HG02623 (cell line): ENCODE results near the gene OBP2A.
"Not testable (repeated sequence)": the region's sequence is repeated elsewhere in the genome, so short reads cannot be mapped to it uniquely, and the experiment has no call there.

Experiments
- ATAC-seq: cut with Tn5 transposase; IDR thresholded peaks from one replicate; pipeline ENCODE4 v1.9.1; 2021; ENCODE audit warnings: moderate library complexity; ENCODE audit not compliant: unreplicated experiment

Gene OBP2A, protein sequence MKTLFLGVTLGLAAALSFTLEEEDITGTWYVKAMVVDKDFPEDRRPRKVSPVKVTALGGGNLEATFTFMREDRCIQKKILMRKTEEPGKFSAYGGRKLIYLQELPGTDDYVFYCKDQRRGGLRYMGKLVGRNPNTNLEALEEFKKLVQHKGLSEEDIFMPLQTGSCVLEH

DNA sequence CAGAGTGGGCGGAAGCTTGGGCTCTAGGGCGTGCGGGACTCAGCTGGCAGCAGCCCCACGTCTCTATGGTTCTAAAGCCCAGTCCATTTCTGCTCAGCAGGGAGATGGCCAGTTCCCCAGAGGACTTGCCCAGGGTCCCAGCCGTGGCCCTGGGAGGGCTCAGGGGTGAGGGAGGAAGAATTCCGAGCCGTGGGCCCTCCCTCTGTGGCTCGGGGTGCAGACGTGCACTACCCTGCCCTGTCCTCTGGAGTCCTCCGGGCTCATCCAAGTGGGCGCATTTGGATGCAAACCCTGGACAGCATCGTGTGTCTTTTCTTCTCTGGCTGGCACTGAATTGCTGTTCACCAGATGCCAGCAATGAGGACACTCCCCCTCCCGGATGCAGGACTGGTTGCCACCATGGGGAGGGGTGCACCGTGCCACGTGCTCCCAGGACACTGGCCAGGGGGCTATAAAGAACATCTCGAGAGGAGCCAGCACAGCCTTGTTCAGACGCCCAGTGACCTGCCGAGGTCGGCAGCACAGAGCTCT lies at the start of gene OBP2A:
TSS of gene OBP2A (plus strand) at position 481 of the 531 bp plus-strand sequence. CDS start 55 bp downstream, outside the sequence.
- not testable (repeated sequence) for ATAC-seq

DNA sequence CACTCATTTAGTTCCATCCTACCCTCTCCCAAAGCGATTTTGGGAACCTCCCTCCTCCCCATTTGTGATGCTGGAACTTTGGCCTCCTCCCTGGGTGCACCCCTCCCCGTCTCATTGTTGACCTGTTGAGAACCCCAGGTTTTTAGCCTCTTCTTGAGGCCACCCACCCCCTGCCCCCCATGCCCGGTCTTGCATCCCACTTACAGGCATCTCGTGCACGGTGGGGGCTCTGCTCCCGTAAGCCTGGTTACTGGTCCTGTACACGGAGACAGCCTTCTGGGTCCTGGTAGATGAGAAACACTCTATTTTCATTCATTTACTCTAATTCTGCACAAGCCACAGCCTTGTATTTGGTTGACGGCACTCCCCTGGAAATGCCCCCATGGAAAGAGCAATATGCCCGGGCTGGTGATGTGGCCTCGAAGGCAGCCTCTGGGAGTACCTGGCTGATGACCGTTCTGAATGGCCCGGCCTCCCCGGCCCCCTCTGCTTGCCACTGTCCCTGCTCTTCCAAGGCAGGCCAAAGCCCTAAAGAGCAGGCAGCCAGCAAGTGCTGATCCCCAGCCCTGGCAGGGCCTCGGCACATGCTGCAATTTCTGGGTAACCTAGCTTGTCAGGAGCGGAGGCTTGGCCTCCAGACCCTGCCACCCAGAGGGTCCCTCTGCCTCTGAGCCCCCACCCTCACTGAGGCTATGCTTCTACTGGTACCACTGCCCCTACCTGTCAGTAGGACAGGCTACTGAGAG lies 47.4 kb upstream of the OBP2A start:
- no peak for ATAC-seq

DNA sequence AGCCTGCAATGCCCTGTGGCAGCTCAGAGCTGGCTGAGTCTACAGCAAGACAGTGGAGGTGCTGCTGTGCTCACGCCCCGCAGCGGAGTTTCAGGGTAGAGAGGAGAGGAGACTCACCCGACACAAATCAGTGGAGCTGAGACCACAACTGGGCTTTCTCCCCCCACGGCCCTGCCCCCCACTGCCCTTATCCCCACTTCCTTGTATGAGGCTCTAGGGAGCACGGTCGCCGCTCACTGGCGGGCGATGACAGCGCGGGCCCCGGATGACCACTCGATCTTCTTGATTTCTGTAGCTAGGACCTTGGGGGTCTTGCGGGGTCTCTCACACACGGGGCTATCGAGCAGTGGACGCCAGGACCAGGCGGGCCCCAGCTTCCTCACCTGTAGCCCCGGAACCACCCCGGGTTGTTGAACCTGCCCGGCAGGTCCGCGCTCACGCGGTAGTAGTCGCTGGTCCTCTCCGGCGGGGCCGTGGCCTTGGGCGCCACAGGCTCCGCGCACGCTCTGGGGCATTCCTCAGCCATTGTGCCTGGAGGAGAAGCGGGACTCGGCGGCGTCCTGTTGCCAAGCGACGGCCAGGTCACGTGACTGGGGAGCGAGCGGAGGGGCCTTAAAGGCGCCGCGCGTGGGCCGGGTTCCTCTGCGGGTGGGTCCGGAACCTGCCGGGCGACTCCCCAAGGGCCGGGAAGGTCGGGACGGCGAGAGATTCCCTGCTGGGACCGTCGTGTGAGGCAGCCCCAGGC lies 46.4 kb upstream of the OBP2A start:
- ATAC-seq: no peak

DNA sequence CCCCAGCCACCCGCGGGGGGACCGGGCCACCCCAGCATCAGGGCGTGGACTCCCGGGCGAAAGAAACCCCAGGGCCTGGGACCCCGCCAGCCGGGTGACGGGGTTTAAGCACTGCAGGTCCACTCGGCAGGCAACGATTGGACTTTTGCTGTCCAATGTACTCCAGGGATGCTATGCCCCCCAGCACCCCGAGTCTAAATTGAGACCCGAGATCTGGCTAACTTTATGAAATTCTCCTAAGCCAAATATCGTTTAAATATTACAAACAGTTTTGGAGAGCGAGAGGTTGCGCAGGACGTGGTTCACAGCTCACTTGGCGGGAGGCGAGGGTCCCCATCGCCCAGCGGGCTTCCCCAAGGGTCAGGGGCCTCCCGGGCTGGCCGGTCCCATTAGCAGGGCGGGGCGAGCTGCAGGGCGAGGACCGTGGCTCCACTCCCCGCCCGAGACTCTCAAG lies 45.8 kb upstream of the OBP2A start:
- ATAC-seq: no peak

DNA sequence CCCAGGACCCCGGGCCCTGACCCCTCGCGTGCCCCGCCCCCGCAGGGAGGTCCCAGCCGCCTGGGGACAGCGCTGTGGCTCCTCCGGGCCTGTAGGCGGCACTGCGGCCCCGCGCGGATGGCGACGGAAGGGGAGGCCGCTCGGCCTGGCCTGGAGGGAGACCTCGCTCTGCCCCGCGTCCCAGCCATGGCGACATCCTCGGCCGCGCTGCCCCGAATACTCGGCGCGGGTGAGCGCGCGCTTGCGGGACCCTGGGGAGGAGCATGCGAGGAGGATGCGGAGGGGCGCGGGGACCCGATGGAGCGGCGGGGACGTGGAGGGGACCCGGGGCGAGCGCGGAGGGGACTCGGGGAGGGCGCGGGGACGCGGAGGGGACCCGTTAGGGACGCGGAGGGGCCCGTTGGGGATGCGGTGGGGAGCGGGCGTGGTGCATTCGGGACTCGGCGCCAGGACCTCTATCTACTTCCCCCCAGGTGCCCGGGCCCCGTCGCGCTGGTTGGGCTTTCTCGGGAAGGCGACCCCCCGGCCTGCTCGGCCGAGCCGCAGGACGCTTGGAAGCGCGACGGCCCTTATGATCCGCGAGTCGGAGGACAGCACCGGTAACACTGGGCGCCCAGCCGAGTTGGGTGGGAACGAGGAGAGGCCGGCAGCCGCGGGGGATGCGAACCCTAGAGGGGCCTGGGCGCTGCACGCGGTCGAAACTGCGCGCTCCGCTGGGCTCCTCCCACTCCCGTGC lies 45.2 kb upstream of the OBP2A start, which contains the start of gene MRPS2:
TSS of gene MRPS2 (plus strand) at position 158 of the 736 bp plus-strand sequence. CDS start at position 187, 29 bp downstream.
- peak; percentile 73 for ATAC-seq

DNA sequence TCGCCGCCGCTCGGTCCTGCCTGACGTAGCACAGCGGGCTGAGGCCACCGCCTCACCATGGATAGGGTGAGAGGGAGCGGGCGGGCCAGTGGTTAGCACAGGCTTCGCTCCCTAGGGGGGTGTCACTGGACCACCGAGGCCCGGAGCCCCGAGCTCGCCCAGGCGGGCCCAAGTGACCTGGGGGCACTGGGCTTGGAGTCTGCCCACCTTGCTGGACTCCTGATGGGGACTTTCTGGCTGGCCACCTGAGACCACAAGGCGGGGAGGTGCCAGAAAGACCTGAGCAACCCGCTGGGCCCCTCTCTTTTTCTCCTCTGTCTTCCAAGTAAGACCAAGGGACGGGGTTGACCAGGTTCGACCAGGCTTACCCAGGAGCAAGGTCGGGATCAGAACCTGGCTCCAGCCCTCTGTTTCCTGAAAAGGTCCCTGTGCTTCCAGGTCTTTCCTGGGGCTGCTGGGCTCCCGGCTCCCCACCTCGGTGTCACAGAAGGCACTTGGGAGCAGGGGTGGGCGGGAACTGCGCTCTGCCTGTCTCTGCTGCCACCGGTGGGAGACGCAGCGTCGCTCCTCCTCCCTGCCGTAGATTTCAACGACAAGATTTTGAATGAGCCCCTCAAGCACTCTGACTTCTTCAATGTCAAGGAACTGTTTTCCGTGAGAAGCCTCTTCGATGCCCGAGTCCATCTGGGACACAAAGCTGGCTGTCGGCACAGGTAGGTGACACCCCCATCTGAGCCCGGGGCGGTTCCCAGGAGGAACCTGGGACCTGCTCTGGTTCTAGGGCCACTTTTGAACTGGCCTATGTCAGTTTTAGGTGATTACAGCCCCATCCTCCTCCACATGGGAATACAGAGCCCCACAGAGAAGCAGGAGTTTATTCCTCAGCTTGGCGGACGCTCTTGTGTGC lies 44.4 kb upstream of the OBP2A start:
- ATAC-seq: no peak

DNA sequence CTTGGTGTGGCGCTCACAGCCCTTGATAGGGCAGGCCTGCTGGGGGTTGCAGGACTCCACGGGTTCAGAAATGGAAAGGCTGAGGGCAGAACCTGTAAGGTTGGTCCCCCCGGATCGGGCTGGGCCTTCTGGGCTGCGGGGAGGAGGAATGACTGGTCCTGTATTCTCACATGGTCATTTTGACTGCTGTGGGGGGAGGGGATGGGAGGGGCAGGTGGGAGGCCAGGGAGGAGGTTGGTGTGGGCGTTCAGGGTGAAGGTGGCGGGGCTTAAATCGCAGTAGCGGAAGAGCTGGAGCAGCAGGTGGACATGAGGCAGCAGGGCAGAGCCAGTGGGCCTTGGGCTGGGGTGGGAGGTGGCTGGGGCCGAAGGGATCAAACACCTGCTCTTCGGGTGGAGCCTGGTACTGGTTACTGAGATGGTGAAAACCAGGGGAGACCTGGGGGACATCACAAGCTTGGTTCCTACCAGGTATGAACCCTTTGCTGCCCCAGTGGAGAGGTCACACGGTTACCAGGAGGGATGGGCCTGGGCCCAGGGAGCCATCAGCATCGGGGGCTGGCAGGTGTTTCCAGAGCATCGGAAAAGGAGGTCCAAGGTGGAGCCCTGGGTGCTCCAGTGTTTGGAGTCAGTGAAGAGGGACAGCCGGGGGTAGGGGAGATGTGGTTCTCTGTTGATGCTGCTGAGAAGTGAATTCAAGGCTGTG lies 43.6 kb upstream of the OBP2A start:
- no peak for ATAC-seq

DNA sequence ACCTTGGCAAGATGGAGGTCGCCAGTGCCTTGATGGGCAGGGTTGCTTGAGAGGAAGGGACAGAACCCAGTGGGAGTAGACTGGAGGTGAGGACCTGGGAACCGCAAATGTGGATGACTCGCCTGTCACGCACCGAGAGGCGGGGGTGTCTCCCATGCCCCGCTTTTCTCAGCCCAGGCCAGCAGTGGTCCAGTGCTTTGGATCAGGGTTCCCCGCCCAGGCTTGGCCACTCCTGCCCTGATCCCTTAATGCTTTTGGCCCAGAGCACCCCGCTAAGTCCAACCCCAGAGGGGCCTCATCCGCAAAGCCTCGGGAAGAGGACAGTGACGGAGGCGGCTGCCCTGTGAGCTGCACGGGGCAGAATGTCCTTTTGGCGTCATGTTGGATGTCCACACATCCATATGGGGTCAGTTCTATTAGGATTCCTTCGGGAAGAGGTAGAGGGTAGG lies 43.0 kb upstream of the OBP2A start:
- no peak for ATAC-seq

DNA sequence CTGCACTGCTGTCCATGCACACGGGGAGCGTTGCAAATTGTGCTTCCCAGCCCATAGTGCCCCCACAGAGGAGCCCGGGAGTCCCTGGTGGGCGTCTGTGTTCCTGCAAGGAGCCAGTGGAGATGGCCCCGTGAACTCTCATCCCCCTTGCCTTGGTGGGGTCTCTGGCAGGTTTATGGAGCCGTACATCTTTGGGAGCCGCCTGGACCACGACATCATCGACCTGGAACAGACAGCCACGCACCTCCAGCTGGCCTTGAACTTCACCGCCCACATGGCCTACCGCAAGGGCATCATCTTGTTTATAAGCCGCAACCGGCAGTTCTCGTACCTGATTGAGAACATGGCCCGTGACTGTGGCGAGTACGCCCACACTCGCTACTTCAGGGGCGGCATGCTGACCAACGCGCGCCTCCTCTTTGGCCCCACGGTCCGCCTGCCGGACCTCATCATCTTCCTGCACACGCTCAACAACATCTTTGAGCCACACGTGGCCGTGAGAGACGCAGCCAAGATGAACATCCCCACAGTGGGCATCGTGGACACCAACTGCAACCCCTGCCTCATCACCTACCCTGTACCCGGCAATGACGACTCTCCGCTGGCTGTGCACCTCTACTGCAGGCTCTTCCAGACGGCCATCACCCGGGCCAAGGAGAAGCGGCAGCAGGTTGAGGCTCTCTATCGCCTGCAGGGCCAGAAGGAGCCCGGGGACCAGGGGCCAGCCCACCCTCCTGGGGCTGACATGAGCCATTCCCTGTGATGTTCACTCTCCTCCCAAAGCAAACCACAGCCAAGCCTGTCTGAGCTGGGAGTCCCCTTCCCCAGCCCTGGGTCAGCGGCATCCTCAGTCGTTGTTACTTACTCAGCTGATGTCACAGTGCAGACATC lies 42.3 kb upstream of the OBP2A start:
- ATAC-seq: no peak

DNA sequence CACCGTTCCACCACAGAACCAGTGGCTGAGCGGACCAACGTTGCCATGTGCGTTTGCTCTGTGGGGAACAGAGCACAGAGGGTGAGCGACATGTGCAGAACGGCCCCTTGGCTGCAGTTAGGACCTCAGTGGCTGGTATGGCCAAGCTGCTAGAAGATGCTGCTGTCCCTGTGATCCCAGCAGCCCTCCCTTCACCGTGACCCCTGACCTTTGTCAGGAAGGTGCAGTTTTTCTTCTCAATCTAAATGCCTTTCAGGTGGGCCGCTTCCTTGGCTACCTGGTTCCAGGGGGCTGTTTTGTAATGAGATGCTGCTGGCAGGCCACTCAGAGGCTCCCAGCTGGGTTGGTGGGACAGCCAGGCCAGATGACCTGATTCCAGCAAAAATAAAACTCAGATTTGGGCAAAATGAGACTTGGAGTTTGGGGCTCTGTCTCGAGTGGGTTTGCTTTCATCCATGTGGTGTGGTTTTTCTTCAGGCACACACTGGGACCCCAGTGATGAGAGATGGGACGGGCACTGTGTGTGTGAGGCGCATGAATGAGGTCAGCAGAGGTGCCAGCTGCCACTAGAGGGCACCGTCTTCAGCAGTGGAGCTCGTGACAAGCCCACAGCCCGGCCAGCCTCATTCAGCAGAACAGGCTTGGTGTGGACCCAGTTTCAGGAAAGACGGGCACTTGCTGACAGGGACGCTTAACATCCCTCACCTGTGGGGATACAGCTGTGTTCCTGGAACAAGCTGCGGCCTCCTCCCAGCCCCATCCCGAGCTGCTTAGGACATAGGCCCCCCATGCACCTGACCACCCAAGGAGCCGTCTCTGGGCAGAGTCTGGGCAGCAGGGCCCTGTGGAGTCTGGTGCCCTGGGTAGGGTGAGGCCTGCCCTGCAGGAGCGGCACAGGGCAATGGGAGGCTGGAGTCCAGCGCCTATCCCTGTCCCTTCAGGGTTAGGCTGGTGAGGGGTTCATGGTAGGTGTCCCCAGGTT lies 41.4 kb upstream of the OBP2A start:
- ATAC-seq: no peak

DNA sequence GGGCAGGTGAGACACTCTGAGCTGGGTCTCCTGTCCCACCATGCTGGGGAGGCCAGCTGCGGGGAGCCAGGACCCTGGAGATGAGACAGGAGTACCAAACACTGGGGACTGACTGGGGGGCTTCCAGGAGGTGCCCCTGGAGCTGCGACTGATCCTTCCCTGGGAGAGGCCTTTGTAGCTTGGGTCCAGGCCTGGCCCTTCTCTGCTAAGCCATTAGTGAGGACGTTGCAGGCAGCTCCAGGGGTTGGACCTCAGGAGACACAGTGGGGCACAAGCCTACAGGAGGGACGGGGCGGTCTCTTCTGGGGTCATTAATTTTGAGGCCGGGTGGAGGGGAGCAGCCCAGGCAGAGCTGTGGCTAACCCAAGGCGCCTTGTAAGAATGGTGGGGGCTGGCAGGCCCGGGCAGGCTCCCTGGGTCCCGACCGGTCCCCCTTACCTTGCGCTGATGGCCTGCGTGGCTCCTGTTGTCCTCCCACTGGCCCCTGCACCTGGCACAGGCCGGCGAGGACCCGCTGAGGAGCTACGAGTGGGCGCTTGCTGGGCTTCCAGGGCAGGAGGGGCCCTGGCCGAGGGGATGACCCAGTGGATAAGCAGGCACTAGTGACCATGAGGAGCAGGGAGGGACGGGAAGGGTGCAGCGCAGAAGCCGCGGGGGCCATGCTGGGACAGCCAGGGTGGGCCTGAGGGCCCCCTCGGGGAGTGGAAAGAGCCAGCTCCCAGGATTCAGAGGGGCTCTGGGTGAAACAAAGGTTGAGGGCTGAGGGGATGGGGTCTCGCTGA lies 40.3 kb upstream of the OBP2A start:
- ATAC-seq: no peak

DNA sequence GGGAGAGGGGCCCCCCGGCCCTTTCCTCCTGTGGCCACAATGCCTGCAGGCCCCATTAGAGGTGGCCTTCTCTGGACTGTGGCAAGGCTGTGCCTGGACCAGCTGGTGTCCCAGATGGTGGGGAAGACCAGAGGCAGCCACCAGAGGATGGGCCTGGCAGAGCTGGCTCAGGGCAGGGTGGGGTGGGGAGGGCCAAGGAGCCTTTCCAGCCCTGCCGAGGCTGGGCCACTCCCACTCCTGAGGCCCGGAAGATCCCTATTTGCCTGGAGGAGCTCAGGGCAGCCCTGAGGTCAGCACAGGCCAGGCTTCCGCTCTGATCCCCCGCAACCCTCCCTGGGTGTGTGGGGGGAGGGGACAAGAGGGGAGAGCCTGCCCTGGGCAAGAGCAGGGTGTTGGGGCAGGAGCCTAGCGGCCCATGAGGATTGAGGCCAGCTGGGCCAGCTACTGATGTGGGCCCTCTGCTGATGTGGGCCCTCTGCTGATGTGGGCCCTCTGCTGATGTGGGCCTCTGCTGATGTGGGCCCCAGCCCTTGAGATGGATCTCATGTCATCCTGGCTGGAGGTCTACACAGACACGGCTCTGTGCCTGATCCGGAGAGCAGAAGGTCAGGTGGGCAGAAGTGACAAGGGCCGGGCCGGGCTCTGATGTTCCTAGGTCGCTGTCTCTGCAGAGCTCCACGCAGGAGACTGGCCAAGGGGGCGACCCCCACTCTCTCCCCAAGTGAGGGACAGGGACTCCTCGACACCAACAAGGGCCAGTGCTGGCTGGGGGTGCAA lies 39.4 kb upstream of the OBP2A start:
- ATAC-seq: no peak

DNA sequence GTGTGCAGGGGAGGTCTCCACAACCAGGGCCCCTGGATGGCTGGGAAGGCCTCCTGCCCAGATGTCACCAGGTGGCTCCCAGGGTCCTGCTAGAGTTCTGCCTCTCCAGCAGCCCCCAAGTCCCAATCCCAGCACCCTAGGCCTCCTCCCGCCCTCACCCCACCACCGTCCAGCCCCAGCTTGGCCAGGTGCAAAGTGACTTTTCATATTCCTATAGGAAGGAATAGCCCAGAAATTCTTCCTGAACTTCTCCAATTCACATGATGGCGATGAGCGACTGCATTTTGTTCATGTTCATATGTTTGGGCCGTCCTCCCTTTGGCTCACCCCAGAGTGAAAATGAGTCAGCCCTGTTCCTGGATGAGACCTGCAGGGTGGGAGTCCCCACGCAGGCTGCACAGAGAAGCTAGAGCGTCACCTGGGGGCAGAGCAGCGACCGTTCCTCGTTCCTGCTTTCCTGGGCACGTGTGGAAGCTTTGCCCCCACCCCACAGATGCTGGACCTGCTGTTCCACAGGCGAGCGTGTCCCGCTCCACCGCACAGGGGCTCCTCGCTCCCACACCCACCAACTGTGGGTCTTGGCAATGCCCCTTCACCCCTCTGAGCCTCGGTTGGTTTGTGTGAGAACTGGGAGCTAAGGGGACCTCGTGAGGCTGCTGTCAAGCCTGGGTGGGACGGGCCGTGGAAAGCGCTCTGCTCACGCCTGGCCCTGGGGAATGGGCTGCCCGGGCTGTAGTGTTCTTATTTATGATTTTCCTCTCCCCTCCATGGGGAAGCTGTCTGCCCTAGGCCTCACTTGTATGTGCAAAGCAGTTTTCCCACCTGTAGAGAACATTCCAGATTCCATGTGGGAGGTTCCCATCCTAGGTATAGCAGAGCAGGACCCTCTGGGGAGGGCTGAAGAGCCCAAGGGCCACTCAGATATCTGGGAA lies 38.6 kb upstream of the OBP2A start:
- no peak for ATAC-seq

DNA sequence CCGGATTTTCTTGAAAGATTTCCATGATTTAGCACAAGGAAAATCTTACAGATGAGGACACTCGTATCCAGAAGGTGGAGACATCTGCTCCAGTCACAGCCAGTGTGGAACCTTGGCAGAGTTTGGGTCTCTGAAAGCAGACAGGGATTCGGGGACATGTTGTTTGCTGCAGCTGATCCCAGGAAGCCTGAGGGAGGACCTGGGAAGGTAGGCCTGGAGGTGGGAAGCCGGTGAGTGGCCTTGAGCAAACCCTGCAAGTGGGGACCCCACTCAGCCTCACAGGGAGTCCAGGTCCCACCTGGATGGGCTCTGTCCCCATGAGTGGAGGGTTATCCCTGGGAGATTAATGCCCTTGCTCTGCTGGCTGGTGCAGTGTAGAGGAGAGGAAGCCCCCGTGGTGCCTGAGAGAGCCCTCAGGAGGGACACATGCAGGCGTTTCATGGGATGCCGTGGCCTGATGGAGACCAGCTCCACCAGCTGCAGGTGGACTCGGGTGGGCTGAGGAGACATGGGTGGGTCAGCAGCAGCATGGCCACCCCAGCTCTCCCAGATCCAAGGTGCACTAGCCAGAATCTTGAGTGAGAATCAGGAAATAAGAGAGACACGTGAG lies 37.6 kb upstream of the OBP2A start:
- no peak for ATAC-seq
